Measurements from ENCODE around the gene TPO.

DNA sequence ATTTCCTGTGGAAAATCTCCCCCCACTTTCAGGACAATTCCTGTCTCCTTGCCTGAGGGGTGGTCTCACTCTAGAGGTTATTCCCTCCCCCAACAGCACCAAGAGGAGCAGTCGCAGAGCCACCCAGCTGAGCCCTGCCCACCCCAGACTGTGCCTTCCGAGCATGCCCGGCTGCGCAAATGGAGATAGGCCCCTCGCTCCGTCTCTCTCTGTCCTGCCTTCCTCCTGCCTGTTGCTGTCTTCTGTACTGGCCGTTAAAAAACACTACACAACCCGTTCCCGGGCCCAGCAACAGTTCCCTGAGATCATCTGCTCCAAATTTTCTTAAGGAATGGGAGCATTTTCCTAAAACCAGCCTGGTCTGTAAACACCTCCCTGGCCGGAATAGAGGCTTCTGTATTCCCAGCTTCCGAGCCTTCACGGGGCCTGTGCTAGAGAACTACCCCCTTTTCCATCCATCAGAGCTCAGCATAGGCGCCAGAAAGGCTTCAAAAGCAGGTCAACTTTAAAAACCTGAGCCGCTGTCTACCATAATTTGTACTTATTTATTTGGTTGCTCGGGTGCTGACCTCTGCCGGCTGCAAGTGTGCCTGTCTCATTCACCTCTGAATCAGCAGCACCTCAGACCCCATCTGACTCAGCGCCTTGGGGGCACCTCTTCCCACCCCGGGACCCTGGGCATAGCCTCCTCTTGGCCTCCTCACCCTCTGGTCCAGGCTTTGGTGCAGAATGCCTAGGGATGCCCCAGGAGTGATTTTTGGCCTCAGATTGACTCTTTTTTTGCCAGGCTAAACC lies 171.6 kb downstream of the TPO start:
- no peak; the same call in 1 of the 2 replicates for TF ChIP-seq CTCF (conservative IDR thresholded peaks at IDR 0.05)
- no peak for TF ChIP-seq EZH2 (IDR thresholded peaks at IDR 0.05; ENCODE audit: low read depth)
